ENCODE data around the gene GOLGA6A.
A peak's percentile ranks its signal among the peaks of the same experiment; 100 is the strongest.
"Not testable (repeated sequence)": the region's sequence is repeated elsewhere in the genome, so short reads cannot be mapped to it uniquely, and the experiment has no call there.

The GOLGA6A gene

DNA sequence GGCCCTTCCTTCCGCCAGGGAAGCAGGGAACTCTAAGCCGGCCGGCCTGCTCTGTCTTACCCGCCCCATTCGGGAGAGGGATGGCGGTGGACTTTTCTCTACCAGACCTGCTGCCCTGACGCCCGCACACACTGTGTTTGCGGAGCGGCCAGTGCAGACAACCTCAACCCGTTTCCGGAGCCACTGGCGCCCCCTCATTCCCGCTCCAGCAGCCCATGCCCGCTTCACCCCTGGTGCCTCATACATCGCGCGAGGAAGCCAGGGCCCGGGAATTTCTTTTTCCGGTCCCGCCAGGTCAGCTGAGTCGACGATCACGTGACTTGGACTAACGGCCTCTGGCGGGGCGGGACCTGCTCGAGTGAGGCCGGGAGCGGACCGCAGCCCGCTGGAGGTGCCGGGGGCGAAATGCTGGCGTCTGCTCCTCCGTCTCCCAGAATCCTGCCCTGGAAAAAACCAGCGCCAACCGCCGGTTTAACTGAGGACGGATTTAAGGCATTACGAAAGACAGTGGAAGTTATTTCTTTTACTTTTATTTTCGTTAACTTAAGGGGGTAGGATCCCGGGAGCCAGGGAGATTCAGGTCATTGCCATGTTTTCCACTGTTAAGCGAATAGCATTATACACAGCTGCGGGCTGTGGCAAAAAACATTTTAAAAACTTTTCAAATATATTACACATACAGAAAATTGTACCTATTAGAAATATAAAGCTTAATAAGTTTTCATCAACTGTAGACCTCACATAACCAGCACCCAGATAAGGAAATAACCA is 17.8 kb upstream of the GOLGA6A start:
- DNase-seq: peak; percentile 91

- DNase-seq: not testable (repeated sequence)
Measured at GRCh38 chr15:74096753-74097474, 14.6 kb upstream of the GOLGA6A start.

DNA sequence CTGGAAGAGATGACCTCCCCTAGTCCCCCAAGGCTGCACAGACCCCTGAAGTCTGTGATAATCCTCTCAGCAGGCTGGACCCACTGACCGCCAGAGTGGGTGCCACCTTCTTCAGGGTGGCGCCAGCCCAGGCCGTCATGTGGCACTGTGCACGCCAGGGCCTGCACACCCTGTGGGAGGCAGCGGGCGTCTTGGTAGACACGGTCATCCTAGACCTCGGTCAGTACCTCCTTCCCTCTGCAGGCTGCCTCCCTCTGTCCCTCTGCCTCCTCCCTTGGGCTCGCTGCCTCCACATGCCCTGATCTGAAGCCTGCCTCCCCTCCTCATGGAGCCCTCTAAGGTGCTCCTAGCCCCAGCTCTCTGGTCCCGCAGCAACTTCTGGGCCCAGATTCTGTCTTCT is 13.3 kb upstream of the GOLGA6A start:
- not testable (repeated sequence) for DNase-seq

GRCh38 chr15:74094567-74094966 is 12.2 kb upstream of the GOLGA6A start:
- not testable (repeated sequence) for DNase-seq

GRCh38 chr15:74075781-74076180 is 6.6 kb downstream of the GOLGA6A start:
- not testable (repeated sequence) for DNase-seq

DNA sequence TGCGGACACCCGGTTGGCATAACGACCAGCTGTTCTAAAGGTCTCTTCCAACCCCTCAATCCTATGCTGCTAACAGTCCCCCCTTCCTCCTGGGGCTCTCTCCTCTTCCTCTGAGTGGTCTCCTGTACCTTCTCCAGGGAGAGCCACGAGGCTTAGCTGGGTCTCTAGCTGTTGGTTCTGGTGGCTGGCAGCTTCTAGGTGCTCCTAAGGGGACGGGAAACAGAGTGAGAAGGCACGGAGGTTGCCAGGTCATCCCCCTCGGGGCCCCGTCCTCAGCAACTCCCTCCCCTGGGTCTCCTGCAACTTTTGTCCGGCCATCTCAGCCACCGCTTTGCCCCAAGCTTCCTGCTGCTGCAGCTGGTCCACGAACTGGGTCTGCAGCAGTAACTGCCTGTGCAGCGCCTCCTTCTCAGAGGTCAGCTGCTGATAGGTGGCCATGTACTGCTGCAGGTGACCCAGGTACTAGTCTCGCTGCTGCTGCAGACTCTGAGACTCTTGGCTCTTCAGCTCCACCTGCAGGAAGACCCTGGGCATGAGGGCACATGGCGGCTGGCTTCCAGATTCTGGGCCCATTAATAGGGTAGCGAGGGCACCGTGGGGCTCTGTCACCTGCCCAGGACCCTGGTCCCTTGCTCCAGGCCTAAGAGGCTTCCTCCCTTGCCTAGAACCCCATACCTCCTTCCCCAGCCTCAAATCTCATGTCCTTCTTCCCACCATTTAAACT is 9.6 kb downstream of the GOLGA6A start:
- not testable (repeated sequence) for DNase-seq

DNA sequence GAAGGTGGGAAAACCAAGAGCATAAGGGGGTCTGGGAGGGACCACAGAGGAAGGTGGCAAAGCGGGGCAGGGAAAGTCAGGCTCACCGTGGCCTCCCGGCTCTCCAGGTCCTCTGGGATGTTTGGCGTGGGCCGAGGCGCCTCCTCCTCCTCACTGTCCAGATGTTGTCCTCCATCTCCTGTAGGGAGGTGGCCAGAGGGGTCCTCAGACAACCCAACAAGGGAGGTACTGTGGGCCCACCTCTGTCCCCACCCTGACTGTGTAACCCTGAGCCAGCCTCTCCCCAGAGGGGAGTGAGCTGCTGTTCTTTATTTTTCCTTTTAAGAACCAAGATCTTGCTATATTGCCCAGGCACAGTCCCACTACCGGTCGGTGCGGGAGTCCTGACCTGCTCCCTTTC is 10.2 kb downstream of the GOLGA6A start:
- not testable (repeated sequence) for DNase-seq

GRCh38 chr15:74071645-74072044 is 10.7 kb downstream of the GOLGA6A start:
- not testable (repeated sequence) for DNase-seq

GRCh38 chr15:74065684-74066411 is 16.5 kb downstream of the GOLGA6A start:
- DNase-seq: not testable (repeated sequence)

DNA sequence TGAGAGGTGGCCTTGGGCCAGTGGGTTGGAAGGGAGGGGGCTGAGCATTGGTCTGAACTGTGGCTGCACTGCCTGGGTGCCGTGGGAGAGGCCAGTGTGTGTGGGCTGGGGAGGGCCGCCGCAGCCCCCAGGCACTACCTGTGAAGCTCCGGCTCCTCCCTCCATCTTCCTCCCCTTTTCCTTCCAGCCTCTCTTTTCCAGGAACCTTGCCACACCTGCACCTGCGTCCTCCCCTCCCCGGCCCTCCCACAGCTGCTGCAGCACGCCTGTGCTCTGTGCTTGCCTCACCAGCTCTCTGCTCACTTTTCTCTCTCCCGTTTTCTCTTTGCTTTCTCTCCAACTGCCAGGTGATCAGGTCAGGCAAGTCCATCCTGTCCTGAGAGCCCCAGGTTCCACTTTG is 17.5 kb downstream of the GOLGA6A start:
- DNase-seq: not testable (repeated sequence)

DNA sequence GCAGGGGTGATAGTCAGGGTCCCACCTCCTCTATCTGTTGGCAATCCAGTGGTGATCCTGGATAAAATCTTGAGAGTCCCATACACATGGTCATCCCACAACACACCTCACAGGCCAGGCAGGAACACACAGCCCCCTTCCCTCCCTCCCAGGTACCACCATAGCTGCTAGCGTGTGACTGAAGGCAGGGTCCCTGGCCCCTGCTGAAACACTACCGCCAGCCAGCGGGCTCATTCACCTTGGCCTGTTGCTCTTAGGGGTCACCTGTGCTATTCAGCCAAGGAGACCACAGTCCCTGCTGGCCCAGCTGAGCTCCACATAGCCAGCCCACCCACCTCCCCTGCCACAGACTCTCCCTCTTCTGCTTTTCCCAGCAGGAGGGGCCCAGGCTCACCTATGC is 18.2 kb downstream of the GOLGA6A start:
- not testable (repeated sequence) for DNase-seq

GRCh38 chr15:74063425-74064146 is 18.8 kb downstream of the GOLGA6A start:
- not testable (repeated sequence) for DNase-seq

DNA sequence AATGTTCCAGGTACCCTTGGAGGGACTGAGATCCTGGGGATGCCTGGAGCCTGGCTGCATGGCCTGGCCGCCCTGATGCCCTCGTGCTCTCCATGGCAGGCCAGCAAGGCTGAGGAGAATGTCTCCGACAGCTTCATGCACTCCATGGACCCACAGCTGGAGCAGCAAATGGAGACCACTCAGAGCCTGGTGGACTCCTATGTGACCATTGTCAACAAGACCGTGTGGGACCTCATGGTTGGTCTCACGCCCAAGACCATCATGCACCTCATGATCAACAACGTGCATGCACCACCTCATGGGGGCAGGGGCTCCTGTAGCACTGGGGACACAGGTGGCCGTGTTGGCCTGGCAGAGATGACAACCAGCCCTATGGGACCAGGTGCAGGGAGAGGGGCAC is 19.7 kb downstream of the GOLGA6A start:
- no peak for DNase-seq

DNA sequence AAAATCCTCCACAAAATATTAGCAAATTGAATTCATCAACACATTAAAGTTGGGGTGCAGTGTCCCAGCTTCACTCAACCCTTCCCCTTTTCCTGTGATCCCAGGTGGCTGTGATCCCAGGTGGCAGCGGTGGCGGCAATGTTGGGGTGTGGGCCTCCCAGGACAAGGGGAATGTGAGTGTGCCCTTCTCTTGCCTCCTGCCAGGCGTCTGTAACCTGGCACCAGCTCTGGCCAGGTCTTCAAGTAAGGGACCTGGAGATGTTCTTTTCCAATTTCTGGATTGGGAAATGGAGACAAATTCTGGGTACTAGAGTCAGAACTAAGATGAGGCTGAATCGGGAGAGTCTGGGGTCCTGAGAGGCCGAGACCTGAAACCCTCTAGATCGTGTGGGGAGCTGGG is 20.1 kb downstream of the GOLGA6A start:
- no peak for DNase-seq

DNA sequence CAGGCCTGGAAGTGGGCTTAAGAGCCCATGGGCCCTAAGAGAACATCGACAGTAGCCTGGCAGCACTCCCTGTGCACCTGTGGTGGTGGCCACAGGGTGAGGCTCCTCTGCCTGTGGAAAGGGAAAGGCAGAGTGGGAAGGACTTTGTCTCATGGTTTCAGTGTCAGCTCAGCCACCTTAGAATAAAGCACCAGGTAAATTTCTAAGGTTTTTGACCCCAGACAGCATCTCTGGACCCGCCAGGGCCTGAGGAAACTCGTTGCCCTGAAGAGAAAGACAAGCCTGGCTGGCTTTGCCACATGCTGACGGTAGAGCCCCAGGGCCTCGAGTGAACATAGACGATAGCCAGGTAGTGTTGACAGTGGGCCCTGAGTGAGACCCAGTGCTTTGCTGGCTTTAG is 22.1 kb downstream of the GOLGA6A start:
- DNase-seq: no peak

DNA sequence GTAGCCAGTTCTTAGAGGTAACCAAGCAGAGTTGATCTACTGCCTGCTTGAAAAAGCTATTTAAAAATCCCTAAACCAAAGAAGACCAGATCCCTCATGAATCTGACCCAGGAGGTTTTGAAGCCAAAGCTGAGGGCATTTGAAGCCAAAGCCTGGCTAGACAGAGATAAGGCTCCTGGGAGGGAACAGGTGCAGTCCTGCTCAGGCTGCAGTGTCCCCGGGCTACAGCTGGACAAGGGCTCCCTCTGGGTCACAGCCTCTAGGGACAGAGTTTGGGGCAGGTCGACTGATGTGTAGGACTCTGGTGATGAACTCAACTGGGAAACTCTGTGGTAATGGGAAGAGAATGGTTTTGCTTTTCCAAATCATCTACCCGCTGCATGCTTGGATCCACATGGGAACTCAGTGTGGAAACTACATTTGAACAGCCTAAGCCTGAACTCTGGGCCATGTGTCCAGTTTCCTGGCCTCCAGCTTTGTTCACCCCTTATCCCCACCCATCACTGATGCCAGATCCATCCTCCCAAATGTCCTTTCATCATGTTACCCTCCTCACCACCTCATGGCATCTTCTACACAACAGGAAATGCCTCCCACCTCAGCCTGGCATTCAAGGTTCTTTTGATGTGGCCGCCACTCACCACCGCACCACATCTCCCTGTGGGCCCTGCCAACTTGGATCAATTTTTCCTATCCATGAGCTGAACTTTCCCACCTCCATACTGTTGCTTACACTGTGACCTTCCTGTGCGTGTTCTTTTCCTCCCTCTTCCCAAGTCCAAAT is 23.1 kb downstream of the GOLGA6A start:
- DNase-seq: not testable (repeated sequence)

DNA sequence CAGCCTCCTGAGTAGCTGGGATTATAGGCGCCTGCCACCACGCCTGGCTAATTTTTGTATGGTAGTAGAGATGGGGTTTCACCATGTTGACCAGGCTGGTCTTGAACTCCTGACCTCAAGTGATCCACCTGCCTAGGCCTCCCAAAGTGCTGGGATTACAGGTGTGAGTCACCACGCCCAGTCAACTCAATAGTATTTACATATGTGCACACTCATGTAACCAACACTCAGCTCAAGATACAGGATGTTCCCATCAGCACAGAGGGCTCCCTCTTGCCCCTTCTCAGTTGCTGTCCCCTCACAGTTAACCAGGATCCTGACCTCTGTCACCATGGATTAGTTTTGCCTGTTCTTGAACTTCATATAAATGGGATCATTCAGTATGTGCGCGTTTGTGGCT is 26.0 kb downstream of the GOLGA6A start:
- DNase-seq: not testable (repeated sequence)

- no peak for DNase-seq
Measured at GRCh38 chr15:74055804-74056203, 26.5 kb downstream of the GOLGA6A start.

DNA sequence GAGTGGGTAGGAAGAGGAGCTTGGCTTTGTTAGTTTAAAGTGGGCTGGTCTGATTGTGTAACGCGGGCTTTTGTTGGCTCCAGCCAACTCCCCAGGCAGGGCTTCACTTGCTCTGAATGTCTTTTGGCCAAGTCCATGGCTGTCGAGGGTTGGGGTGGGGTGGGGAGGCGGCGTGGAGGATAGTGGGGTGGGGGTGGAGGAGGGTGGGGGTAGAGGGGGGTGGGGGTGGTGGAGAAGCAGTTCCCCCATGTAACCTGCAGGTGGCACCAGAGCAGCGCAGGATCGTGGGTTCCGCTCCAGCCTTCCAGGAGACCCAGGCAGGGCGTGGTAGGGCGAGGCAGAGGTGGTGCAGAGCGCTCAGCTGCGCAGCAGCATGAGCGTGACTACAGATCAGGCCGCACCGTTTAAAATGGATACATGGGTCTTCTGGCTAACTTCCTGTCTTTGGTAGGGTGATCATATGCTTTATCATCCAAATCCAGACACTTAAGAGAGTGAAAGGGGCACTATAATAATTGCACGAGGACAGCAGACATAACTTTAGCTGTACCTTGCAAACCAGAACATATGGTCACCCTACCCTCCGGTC is 28.3 kb downstream of the GOLGA6A start:
- DNase-seq: peak; percentile 77

DNA sequence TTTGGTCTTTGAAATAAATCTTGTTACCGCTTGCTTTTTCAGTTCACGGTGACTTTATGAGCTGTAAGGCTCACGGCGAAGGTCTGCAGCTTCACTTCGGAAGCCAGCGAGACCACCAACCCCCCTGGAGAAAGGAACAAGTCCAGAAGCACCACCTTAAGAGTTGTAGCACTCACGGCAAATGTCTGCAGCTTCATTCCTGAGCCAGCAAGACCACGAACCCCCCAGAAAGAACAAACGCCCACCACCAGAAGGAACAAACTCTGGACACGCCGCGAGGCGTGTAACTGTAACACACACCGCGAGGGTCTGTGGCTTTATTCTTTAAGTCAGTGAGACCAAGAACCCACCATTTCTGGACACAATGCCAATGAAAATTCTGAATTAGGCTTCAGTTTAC is 28.8 kb downstream of the GOLGA6A start:
- no peak for DNase-seq
